Measurements from ENCODE around the gene PTPN18. TPM values are rescaled to one million over a fixed set of nuclear protein-coding genes. Genes with fewer than 3 reads are reported as not detected.
A peak's percentile ranks its signal among the peaks of the same experiment; 100 is the strongest.

Gene PTPN18
- total RNA-seq, 2 donors from 2014 or later, result 97.9 to 101 TPM

DNA sequence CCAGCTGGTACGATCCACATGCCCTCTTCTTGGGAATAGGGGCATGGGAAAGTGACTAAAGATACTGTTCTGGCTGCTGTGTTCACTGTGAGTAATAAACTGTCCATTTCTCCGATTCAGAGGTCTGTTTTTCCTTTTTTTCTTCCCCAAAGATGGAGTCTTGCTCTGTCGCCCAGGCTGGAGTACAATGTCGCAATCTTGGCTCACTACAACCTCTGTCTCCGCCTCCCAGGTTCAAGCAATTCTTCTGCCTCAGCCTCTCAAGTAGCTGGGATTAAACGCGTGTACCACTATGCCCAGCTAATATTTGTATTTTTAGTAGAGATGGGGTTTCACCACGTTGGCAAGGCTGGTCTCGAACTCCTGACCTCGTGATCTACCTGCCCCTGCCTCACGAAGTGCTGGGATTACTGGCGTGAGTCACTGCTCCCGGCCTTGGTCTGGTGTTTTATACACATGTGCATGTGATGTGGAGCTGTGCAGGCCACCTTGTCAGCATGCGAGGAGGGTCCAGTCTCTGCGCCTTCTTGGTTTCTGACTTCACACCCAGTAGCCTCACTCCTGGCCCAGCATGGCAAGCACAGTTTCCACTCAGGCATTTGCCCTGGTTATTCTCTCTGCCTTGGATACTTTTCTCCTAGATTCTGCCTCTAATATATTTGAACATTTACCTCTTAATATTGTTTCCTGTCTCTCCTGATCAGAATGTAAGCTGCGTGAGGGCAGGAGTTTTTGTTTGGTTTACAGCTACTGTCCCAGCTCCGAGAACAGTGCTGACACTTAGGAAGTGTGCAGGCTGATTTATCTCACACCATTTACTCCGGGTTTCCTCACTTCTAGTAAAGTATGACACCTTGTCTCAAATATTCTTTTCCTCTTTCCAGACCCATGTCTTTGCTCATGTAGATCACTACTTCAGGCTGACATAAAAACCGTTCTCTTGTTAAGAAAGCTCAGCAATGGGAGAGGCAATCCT is 19.7 kb downstream of the PTPN18 start:
- Mint-ChIP-seq H3K4me1 (ENCODE audit: low read depth in 2 of 2) (peaks cover 68 to 69% of the 10 kb centered on the region in 2 donors), H3K4me3 (peak overlapping the region; percentile 92), H3K27ac (peak overlapping the region; percentile 98 to 99), H3K27me3 (no peaks in the 10 kb centered on the region), H3K9me3 (peaks cover 5% of the 10 kb centered on the region), H3K36me3 (peaks cover 33% of the 10 kb centered on the region)
- ATAC-seq (no peak), DNase-seq (ENCODE audit: low spot score) (no peak)

DNA sequence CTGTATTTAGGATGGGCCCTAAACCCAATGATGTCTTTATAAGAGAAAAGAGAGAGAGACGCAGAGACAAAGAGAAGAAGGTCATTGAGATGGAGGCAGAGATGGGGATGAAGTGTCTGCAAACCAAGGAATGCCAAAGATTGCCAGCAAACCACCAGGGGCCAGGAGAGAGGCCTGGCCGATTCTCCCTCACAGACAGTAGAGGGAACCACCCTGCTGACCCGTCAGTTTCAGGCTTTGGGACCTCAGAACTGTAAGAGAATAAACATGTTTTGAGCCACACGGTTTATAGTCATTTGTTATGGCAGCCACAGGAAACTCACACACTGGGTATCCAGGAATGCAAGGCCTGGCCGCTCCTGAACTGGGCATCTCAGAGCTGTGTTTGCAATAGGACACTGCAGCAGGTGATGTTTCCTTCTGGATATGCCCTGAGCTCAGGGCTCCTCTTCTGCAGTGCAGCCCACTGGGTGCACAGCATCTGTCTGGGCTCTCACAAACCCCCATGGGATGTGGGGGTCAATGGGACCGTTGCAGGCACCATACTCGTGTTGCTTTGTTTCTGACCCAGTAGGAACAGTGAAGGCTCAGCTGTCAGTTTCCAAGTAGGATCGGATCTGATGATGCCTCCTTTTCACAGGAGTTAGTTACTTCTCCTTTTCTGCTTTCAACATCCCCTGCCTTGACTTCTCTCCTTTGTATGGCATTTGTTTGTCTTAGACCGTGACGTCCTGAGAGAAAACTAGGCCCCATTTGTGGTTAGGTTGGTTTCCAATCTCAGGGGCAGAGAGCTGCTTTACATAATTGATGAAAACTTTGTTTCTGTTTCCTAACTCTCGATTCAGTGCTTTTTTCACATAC is 20.8 kb downstream of the PTPN18 start:
- DNase-seq (ENCODE audit: low spot score) (no peak), ATAC-seq (no peak)
- peaks cover 59 to 65% of the 10 kb centered on the region in 2 donors for H3K4me1 Mint-ChIP-seq (ENCODE audit: low read depth in 2 of 2)
- peaks cover 27% of the 10 kb centered on the region for H3K36me3 Mint-ChIP-seq
- peaks cover 5% of the 10 kb centered on the region for H3K9me3 Mint-ChIP-seq
- peak overlapping the region; percentile 98 to 99 for H3K27ac Mint-ChIP-seq
- peak overlapping the region; percentile 92 for H3K4me3 Mint-ChIP-seq
- H3K27me3 Mint-ChIP-seq, result no peaks in the 10 kb centered on the region

DNA sequence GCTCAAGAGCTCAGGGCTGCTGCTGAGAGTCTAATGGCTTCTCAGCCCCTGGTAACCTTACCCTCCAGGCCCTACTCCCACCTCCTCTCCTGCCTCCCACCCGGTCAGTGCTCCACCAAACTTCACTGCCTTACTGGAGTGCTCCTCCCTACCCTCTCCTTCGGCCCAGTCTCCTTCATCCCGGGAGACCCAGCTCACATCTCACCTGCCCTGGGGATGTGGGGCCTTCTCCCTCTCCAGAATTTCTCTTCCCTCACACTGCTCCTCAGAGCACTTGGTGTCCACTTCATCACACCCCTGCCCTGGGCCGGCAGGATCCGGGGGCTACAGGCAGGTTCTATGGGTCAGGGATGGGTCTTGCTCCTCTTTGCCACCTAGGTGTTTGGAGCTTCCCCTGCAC is 21.6 kb downstream of the PTPN18 start:
- no peak for ATAC-seq
- Mint-ChIP-seq H3K27ac (peak overlapping the region; percentile 98 to 99), H3K36me3 (peaks cover 27% of the 10 kb centered on the region), H3K9me3 (peaks cover 5% of the 10 kb centered on the region), H3K27me3 (no peaks in the 10 kb centered on the region), H3K4me3 (no peak overlapping the region), H3K4me1 (ENCODE audit: low read depth in 2 of 2) (peaks cover 58 to 64% of the 10 kb centered on the region in 2 donors)
- no peak for DNase-seq (ENCODE audit: low spot score)

DNA sequence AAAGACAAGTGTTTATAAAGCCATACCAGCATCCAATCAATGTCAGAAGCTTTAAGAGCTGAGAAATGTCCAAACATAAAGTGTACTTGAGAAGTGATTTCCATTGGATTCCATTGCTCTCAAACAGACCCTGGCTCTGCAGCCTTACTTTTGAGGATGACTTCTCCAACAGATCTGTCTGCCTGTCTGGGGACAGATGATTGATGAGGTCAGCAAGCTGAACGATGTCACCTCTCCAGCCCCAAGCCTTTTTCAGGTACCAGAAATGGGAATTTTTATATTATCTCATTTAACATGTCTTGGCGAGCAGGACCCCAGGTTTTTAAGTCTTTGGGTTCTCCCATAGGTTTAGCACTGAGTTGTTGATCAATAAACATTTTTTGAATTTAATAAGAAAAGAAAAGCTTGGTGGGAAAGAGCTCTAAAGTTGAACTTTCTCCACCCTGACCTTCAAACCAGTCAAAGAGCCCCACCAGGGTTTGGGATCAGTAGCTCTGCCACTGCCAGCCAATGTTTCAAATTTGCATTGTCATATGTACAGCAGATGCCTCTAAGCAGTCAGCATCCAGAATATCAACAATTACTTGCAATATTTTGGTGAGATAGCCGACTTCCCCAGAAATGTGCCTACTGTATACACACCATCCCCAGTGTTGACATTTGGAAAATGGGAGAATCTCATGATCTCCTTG is 22.5 kb downstream of the PTPN18 start:
- Mint-ChIP-seq H3K36me3 (peaks cover 23% of the 10 kb centered on the region), H3K9me3 (peaks cover 5% of the 10 kb centered on the region), H3K4me3 (no peak overlapping the region), H3K27ac (no peak overlapping the region), H3K4me1 (ENCODE audit: low read depth in 2 of 2) (peaks cover 53 to 63% of the 10 kb centered on the region in 2 donors), H3K27me3 (no peaks in the 10 kb centered on the region)
- no peak for ATAC-seq
- no peak for DNase-seq (ENCODE audit: low spot score)

DNA sequence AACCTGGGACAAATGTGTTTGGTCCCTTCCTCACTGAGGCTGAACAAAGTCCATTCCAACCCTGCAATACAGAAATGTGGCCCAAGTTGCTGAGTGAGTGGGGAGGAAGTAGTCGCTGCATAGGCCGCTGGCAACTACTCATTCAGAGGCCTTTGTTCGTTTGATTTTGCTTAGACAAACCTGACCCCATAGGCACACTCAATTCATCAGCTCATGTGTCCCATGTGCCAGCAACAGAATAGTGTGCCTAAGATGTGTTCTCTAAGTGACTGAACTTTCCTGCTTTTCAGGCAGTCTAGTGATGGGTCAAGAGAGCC is 23.0 kb downstream of the PTPN18 start:
- Mint-ChIP-seq H3K4me1 (ENCODE audit: low read depth in 2 of 2) (peaks cover 48 to 58% of the 10 kb centered on the region in 2 donors), H3K27ac (no peak overlapping the region), H3K4me3 (no peak overlapping the region), H3K9me3 (peaks cover 5% of the 10 kb centered on the region), H3K36me3 (peaks cover 18% of the 10 kb centered on the region), H3K27me3 (no peaks in the 10 kb centered on the region)
- ATAC-seq (no peak), DNase-seq (ENCODE audit: low spot score) (no peak)

DNA sequence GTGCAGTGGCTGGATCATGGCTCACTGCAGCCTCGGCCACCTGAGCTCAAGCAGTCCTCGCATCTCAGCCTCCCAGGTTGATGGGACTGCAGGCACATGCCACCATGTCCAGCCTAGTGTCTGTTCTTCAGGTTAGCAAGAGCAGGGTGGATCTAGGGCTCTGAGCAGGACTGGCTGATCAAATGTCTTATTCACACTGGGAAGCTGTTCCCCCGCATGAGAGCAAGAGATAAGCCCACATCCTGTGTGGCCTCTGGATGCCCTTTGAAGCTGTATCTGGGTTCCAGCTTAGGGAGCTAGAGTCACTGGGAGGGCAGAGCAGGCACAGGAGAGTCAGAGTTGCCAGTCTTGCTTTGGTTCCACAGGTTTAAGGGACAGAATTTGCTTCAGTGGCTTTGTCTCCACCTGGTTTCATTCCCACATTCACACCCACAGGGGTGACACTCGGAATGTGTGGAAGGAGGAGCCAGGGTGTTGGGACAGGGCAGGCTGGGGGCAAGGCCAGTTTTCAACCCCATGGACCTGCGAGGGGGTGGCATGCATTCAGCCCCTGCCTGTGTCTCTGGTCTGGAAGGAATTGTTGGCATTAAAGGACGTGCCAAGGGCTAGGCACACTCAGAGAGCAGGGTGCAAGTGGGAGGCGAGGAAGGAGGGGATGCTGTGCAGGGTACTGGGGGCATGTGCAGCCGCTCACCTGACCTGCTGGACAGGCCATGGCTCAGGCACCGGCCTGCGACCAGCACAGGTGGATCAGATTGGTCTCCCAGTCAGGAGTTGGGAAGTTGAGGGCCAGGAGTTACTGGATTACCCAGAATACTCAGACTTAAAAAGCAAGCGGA is 24.5 kb downstream of the PTPN18 start:
- H3K4me3 Mint-ChIP-seq, result no peak overlapping the region

DNA sequence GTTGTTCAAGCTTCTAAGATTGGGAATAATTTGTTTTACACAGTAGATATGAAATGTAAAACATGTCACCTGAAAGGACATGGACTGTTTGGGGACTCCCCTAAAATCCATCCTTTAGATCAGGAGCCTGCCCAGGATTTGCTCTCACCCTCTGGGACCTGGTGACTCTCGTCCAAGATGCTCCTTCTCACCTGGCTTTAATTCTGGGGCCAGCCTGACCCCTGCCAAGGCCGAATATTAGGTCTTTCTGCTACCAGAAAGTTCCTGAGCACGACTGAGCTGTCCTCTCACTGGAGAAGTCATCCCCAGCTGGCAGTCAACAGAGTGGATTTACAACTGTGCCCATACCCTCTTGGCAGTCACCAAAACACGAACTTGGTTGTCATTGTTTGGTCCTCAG is 25.3 kb downstream of the PTPN18 start:
- peaks cover under 1% of the 10 kb centered on the region for H3K9me3 Mint-ChIP-seq
- no peak for ATAC-seq
- no peak overlapping the region for H3K4me3 Mint-ChIP-seq
- no peak overlapping the region for H3K27ac Mint-ChIP-seq
- H3K27me3 Mint-ChIP-seq, result no peaks in the 10 kb centered on the region
- no peak for DNase-seq (ENCODE audit: low spot score)
- peaks cover 29 to 41% of the 10 kb centered on the region in 2 donors for H3K4me1 Mint-ChIP-seq (ENCODE audit: low read depth in 2 of 2)
- H3K36me3 Mint-ChIP-seq, result peaks cover 2% of the 10 kb centered on the region

More for the DNA sequence above, 24.5 kb downstream of the PTPN18 start:
- Mint-ChIP-seq H3K27me3 (no peaks in the 10 kb centered on the region), H3K36me3 (peaks cover 10% of the 10 kb centered on the region), H3K4me1 (ENCODE audit: low read depth in 2 of 2) (peaks cover 37 to 48% of the 10 kb centered on the region in 2 donors), H3K9me3 (peaks cover 5% of the 10 kb centered on the region), H3K27ac (peak overlapping the region; percentile 2 to 13)
- ATAC-seq, result peak in 1 of 2 donors; percentile 53
- DNase-seq (ENCODE audit: low spot score), result no peak

DNA sequence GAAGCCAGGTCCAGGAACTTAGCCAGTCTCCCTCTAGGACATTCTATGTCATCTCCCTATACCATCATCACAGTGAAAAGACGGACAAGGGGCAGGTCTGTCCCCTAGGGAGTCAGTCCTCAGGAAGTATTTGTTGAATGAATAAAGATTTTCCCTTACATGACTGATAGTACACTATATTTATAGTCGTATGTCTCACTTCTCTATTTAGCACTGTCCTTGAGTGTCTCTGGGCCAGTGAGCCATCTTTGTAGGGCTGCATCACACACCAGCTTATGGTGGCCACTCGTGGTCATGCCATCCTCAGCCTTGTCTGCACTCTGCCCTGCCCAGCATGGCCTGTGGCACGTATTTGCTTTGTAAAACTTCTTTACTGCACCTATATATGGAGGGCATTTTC is 25.8 kb downstream of the PTPN18 start:
- Mint-ChIP-seq H3K27me3 (no peaks in the 10 kb centered on the region), H3K27ac (no peak overlapping the region), H3K4me1 (ENCODE audit: low read depth in 2 of 2) (peaks cover 25 to 40% of the 10 kb centered on the region in 2 donors), H3K9me3 (no peaks in the 10 kb centered on the region), H3K36me3 (no peaks in the 10 kb centered on the region), H3K4me3 (no peak overlapping the region)
- ATAC-seq (no peak), DNase-seq (ENCODE audit: low spot score) (no peak)

DNA sequence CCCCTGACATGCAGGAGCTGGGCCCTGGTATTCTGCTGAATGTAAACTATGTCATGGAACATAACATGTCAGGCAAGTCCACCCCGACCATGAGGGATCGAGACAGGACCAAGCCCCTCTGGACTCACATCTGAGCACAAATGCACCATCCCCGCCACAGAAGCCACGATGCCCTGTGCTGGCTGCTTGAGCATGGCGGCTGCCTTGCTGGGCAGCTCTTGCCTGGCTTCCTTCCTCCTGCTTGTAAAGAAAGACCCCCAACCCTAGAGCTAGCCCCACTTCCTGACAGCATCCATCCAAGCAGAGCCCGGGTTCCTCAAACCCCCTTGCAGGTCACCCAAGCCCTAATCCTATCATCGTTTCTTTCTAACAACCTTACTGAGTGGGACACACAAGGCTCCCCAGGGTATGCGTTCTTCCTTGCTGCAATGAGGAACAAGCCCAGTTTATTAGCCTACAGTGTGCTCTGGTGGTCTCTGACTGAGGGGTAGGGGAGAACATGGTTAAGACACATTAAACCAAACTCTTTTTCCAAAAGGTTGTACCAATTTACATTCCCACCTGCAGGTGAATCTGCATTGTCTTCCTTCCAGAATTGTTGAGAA is 26.6 kb downstream of the PTPN18 start:
- Mint-ChIP-seq H3K36me3 (no peaks in the 10 kb centered on the region), H3K9me3 (no peaks in the 10 kb centered on the region), H3K27ac (no peak overlapping the region), H3K4me1 (ENCODE audit: low read depth in 2 of 2) (peaks cover 19 to 35% of the 10 kb centered on the region in 2 donors), H3K4me3 (no peak overlapping the region), H3K27me3 (no peaks in the 10 kb centered on the region)
- ATAC-seq, result no peak
- DNase-seq (ENCODE audit: low spot score), result no peak

DNA sequence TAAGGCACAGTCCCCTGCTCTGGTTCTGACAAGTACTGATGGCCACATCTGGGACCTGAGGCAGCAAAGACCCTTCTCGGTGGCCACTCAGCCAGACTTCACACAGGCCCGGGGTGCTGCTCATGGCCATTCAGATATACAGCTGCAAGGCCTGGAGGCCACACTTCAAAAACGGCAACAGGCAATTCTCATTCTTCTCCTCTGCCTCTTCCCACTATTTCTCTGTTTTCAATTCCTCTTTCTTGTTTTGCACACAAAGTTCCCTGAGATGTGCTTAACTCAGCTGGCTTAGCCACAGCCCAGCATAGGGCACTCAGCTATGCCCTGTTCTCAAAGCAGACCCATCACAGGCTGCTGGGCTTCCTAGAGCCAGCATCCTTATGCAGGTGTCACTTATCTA is 29.9 kb downstream of the PTPN18 start:
- ATAC-seq, result no peak
- peaks cover 0 to 22% of the 10 kb centered on the region in 2 donors for H3K4me1 Mint-ChIP-seq (ENCODE audit: low read depth in 2 of 2)
- no peak for DNase-seq (ENCODE audit: low spot score)

DNA sequence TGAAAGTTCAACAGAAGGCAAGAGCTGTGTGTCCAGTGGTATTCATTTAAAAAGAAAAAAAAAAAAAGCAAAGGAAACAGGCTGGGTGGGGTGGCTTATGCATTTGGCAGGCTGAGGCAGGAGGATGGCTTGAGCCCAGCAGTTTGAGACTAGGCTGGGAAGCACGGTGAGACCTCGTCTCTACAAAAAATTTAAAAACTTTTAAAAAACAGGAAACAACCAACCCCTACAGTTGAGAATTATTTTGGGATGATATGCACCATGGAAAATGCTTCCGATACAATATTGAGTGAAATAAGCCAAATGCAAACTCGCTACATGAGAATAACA is 31.2 kb downstream of the PTPN18 start:
- DNase-seq (ENCODE audit: low spot score) (no peak), ATAC-seq (no peak)
- Mint-ChIP-seq H3K4me1 (ENCODE audit: low read depth in 2 of 2) (peaks cover 10 to 21% of the 10 kb centered on the region in 2 donors), H3K4me3 (no peak overlapping the region), H3K27me3 (no peaks in the 10 kb centered on the region), H3K36me3 (no peaks in the 10 kb centered on the region), H3K27ac (no peak overlapping the region), H3K9me3 (no peaks in the 10 kb centered on the region)

More for the DNA sequence above, 29.9 kb downstream of the PTPN18 start:
- H3K36me3 Mint-ChIP-seq, result no peaks in the 10 kb centered on the region
- H3K27ac Mint-ChIP-seq, result no peak overlapping the region
- H3K9me3 Mint-ChIP-seq, result no peaks in the 10 kb centered on the region
- no peak overlapping the region for H3K4me3 Mint-ChIP-seq
- no peaks in the 10 kb centered on the region for H3K27me3 Mint-ChIP-seq

DNA sequence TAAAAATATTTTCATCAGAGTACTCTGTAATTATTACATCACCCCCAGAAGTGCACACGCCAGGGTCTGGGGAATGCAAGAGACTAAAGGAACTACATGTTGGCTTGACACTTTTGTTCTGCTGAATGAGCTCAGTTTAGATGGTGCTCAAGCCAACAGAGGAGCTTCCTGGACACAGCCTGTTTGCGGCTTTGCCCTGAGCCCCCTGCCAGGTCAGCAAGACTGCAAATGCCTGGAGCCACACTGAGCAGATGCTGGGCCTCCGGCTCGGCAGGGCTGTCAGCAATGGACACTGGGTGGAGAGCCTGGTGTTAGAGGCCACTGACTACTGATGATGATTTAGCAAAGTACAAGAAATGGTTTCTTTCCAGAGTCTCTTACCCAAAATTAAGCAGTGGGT is 31.9 kb downstream of the PTPN18 start:
- Mint-ChIP-seq H3K4me3 (no peak overlapping the region), H3K4me1 (ENCODE audit: low read depth in 2 of 2) (peaks cover 12 to 17% of the 10 kb centered on the region in 2 donors)

More for the DNA sequence above, 31.9 kb downstream of the PTPN18 start:
- H3K27ac Mint-ChIP-seq, result no peak overlapping the region
- H3K9me3 Mint-ChIP-seq, result no peaks in the 10 kb centered on the region
- H3K27me3 Mint-ChIP-seq, result no peaks in the 10 kb centered on the region
- ATAC-seq (no peak), DNase-seq (ENCODE audit: low spot score) (no peak)
- no peaks in the 10 kb centered on the region for H3K36me3 Mint-ChIP-seq
